ENCODE results near the gene KLF15.

Gene KLF15

GRCh38 chr3:126349071-126349470, 8.1 kb downstream of the KLF15 start:
- no peak for TF ChIP-seq CTCF (IDR thresholded peaks at IDR 0.05; ENCODE audit: control extremely low read depth, extremely low read depth, low read depth, missing control alignments)
- POLR2A ChIA-PET: no interaction called here
- DNase-seq (ENCODE audit: extremely low spot score): no peak
- CTCF ChIA-PET: interaction anchor here (1.2 kb wide), 1 partner anchor 11 kb away, joined by 3 read pairs; no protein-coding TSS in a partner anchor

- POLR2A ChIA-PET: no interaction called here
- CTCF ChIA-PET: interaction anchor here (1.2 kb wide), 1 partner anchor 11 kb away, joined by 3 read pairs; no protein-coding TSS in a partner anchor
- no peak for DNase-seq (ENCODE audit: extremely low spot score)
- TF ChIP-seq CTCF (IDR thresholded peaks at IDR 0.05; ENCODE audit: control extremely low read depth, extremely low read depth, low read depth, missing control alignments): no peak
Observed at GRCh38 chr3:126348308-126348920, 8.8 kb downstream of the KLF15 start.

- no peak for DNase-seq (ENCODE audit: extremely low spot score)
- POLR2A ChIA-PET: no interaction called here
- no peak for TF ChIP-seq CTCF (IDR thresholded peaks at IDR 0.05; ENCODE audit: control extremely low read depth, extremely low read depth, low read depth, missing control alignments)
- CTCF ChIA-PET: interaction anchor here (0.7 kb wide), 1 partner anchor 12 kb away, joined by 3 read pairs; no protein-coding TSS in a partner anchor
Observed at GRCh38 chr3:126347543-126348161, 9.6 kb downstream of the KLF15 start.

- no peak for TF ChIP-seq CTCF (IDR thresholded peaks at IDR 0.05; ENCODE audit: control extremely low read depth, extremely low read depth, low read depth, missing control alignments)
Observed at GRCh38 chr3:126346466-126346865, 10.7 kb downstream of the KLF15 start.

GRCh38 chr3:126345641-126346460, 11.4 kb downstream of the KLF15 start:
- ChIA-PET POLR2A (no interaction called here), CTCF (no interaction called here)
- DNase-seq (ENCODE audit: extremely low spot score): no peak
- TF ChIP-seq CTCF (IDR thresholded peaks at IDR 0.05; ENCODE audit: control extremely low read depth, extremely low read depth, low read depth, missing control alignments): no peak

More at GRCh38 chr3:126346466-126346865, 10.7 kb downstream of the KLF15 start:
- DNase-seq (ENCODE audit: extremely low spot score): no peak
- CTCF ChIA-PET: interaction anchor here (1.0 kb wide), 1 partner anchor 686 kb away, joined by 3 read pairs; no protein-coding TSS in a partner anchor
- POLR2A ChIA-PET: no interaction called here

GRCh38 chr3:126345231-126345630, 12.0 kb downstream of the KLF15 start:
- DNase-seq (ENCODE audit: extremely low spot score): no peak
- ChIA-PET CTCF (no interaction called here), POLR2A (no interaction called here)
- no peak for TF ChIP-seq CTCF (IDR thresholded peaks at IDR 0.05; ENCODE audit: control extremely low read depth, extremely low read depth, low read depth, missing control alignments)

All from GM10248 (cell line).